Measurements from ENCODE around the gene SHROOM3. TPM values are rescaled to one million over a fixed set of nuclear protein-coding genes. Genes with fewer than 3 reads are reported as not detected.

Gene SHROOM3
- total RNA-seq, 2 experiments from 2014 or later: not detected

GRCh38 chr4:76578002-76578560 is 143.1 kb downstream of the SHROOM3 start:
- ChIA-PET CTCF (no interaction called here), POLR2A (no interaction called here)
- H3K27me3 Mint-ChIP-seq: peaks cover 34% of the 10 kb centered on the region
- no peak overlapping the region for H3K4me3 Mint-ChIP-seq
- DNase-seq: no peak
- H3K9me3 Mint-ChIP-seq: no peaks in the 10 kb centered on the region
- no peak overlapping the region for H3K27ac Mint-ChIP-seq
- no peaks in the 10 kb centered on the region for H3K4me1 Mint-ChIP-seq
- H3K36me3 Mint-ChIP-seq (ENCODE audit: low read depth): no peaks in the 10 kb centered on the region

- no peaks in the 10 kb centered on the region for H3K9me3 Mint-ChIP-seq
- no peaks in the 10 kb centered on the region for H3K4me1 Mint-ChIP-seq
- no peak for DNase-seq
- CTCF ChIA-PET: interaction anchor here (0.9 kb wide), 1 partner anchor 15 kb away, joined by 3 read pairs; no protein-coding TSS in a partner anchor
- no peak overlapping the region for H3K4me3 Mint-ChIP-seq
- peaks cover 35% of the 10 kb centered on the region for H3K27me3 Mint-ChIP-seq
- no peak overlapping the region for H3K27ac Mint-ChIP-seq
- POLR2A ChIA-PET: no interaction called here
- H3K36me3 Mint-ChIP-seq (ENCODE audit: low read depth): no peaks in the 10 kb centered on the region
Observed at GRCh38 chr4:76579596-76580375, 144.8 kb downstream of the SHROOM3 start.

DNA sequence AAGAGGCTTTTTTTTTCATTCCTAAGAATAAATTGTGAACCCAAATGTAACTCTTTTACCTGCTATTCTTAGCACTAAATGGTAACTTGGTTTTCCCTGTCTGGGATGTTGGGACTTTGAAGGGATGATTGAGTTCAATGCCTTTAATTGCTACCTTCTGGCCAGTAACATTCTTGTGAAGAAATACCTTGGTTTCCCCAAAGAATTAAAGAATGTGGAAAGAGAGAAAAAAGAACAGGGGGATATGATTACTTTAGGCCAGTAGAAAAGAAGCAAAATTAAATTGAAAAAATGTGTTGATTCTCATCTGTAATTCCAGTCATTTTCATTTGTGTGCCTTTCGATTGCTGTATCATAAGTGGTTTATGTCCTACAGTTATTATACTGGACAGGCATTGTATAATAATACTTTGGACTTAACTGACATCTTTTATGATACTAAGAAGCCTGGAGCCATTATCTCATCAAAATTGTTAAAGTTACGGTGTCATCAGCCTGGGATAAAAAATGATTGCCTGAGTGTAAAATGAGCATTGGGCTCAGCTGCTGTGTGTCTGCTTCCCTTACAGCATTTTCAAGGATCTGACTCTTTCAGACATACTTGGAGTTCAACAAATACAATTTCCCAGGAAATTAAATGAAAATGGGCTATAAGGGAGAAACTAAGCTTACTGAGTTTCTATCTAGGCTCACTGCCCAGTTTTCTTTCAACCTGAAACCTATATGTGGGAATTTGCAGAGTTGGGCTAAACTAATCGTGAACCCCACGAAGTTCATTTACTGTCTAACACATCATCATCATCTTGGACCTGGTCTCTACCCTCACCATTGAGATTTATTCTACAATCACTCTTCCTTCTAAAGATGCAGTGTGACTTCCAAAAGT is 146.3 kb downstream of the SHROOM3 start:
- Mint-ChIP-seq H3K9me3 (no peaks in the 10 kb centered on the region), H3K36me3 (ENCODE audit: low read depth) (no peaks in the 10 kb centered on the region), H3K4me1 (peaks cover 7% of the 10 kb centered on the region), H3K4me3 (no peak overlapping the region), H3K27ac (no peak overlapping the region), H3K27me3 (peaks cover 40% of the 10 kb centered on the region)
- no peak for DNase-seq
- ChIA-PET CTCF (no interaction called here), POLR2A (no interaction called here)

DNA sequence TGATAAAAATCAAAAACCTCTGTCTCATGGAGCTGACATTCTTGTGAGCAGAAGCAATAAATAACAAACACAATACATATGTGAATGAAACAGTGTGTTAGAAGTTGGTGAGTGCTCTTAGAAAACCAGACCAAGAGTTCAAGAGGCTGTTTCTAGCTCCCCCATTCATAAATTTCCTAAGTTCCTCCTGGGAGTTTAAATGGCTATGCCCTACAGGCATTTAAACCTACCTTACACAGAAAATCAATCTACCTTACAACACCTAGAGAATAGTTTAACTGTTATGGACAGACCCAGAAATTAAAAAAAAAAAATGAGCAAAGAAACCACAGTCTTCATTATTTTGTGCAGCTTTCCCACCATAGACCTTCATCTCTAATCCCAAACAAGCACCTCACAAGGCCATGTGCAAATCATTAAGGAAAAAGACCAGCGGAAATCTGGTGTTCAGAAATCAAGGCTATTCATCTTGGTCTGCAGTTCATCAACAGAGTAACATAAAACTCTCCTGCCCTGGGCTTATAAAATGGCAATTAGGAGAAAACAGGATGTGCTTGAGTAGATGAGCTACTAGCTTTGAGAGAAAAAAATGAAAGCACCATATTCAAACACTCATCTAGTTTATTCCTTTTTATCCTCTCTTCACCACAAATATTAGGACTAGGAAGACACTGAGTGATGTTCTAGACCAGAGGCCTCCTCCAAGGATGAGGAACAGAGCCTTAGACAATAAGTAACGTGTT is 147.2 kb downstream of the SHROOM3 start:
- no peak for DNase-seq
- no peaks in the 10 kb centered on the region for H3K36me3 Mint-ChIP-seq (ENCODE audit: low read depth)
- H3K4me1 Mint-ChIP-seq: peaks cover 8% of the 10 kb centered on the region
- no peaks in the 10 kb centered on the region for H3K9me3 Mint-ChIP-seq
- CTCF ChIA-PET: interaction anchor here (0.7 to 1.0 kb wide), 2 partner anchors 151 to 691 kb away, joined by 3 to 5 read pairs; no protein-coding TSS in a partner anchor
- H3K27ac Mint-ChIP-seq: no peak overlapping the region
- peaks cover 48% of the 10 kb centered on the region for H3K27me3 Mint-ChIP-seq
- POLR2A ChIA-PET: no interaction called here
- H3K4me3 Mint-ChIP-seq: no peak overlapping the region

GRCh38 chr4:76582817-76583087 is 147.7 kb downstream of the SHROOM3 start:
- no peak for DNase-seq
- H3K27ac Mint-ChIP-seq: no peak overlapping the region
- peaks cover 51% of the 10 kb centered on the region for H3K27me3 Mint-ChIP-seq
- no peak overlapping the region for H3K4me3 Mint-ChIP-seq
- no peaks in the 10 kb centered on the region for H3K9me3 Mint-ChIP-seq
- ChIA-PET POLR2A (no interaction called here), CTCF (interaction anchor here (0.7 to 1.0 kb wide), 2 partner anchors 151 to 691 kb away, joined by 3 to 5 read pairs; no protein-coding TSS in a partner anchor)
- H3K36me3 Mint-ChIP-seq (ENCODE audit: low read depth): no peaks in the 10 kb centered on the region
- peaks cover 8% of the 10 kb centered on the region for H3K4me1 Mint-ChIP-seq

DNA sequence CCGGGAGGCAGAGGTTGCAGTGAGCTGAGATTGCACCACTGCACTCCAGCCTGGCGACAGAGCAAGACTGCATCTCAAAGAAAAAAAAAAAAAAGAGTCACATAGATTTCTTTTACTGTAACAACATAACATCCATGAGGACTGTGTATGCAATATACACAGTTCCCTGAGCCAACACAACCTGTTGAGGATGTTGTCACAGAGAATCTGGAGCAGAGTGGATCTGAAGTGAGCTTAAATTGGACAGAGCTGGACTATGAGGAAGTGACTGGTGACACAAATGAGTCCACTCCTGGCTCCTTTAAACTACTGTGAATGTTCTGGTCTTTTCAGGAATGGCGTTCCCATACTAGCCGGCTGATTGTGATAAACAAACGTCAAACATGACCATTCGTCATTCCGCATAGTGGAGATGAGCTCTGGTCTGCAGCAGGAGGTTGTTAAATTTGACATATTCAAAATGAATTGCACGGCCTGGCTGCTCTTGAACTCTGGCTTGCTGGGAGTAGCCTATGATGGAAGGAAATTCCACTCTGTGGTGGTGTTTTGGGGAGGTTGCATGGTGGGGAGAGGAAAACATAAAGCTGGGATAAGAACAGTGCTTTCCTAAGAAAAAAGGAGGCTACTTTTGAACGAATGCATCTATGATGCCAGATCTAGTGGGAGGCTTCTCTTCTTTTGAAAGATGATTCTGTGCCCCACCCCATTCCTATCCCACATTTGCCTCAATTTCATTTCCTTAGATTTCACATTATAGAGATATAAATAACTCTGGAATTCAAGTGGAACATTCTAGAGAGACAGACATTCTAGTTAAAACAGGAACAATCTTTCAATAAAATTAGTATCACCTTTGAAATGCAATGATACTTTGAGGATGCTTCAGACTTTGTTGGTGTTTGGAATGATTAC is 149.5 kb downstream of the SHROOM3 start:
- H3K9me3 Mint-ChIP-seq: no peaks in the 10 kb centered on the region
- no peak overlapping the region for H3K27ac Mint-ChIP-seq
- H3K4me3 Mint-ChIP-seq: no peak overlapping the region
- ChIA-PET CTCF (interaction anchor here (0.6 kb wide), 1 partner anchor 139 kb away, joined by 4 read pairs; no protein-coding TSS in a partner anchor), POLR2A (no interaction called here)
- peaks cover 8% of the 10 kb centered on the region for H3K4me1 Mint-ChIP-seq
- peaks cover 55% of the 10 kb centered on the region for H3K27me3 Mint-ChIP-seq
- no peak for DNase-seq
- no peaks in the 10 kb centered on the region for H3K36me3 Mint-ChIP-seq (ENCODE audit: low read depth)

GRCh38 chr4:76585272-76585671 is 150.2 kb downstream of the SHROOM3 start:
- Mint-ChIP-seq H3K27ac (no peak overlapping the region), H3K27me3 (peaks cover 53% of the 10 kb centered on the region), H3K4me1 (peaks cover 8% of the 10 kb centered on the region), H3K4me3 (no peak overlapping the region), H3K36me3 (ENCODE audit: low read depth) (no peaks in the 10 kb centered on the region), H3K9me3 (no peaks in the 10 kb centered on the region)
- CTCF ChIA-PET: no interaction called here
- no peak for DNase-seq
- POLR2A ChIA-PET: no interaction called here

DNA sequence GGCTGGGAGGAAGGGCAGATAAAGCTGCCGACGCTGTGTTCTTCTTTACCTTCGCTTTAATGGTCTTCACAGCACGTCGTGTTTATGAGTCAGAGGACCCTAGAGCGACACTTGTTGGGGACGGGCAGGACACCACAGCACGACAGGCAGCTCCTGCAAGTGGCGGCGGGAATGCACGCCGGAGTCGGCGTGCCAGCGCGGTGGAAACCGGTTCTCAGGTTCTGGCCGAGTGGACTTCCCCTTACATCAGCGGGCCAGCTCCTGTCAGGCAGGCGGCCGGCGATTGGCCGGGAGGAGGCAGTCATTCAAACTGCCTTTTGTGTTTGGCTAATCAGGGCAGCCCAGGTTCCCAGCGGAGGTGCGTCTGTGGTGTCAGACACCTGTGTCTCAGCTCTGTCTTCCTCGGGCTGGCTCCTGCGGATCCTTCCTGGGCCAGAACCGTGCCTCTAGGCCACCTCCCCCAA is 150.9 kb downstream of the SHROOM3 start:
- H3K27me3 Mint-ChIP-seq: peaks cover 53% of the 10 kb centered on the region
- DNase-seq: peak; percentile 7
- no peak overlapping the region for H3K27ac Mint-ChIP-seq
- H3K36me3 Mint-ChIP-seq (ENCODE audit: low read depth): no peaks in the 10 kb centered on the region
- H3K4me1 Mint-ChIP-seq: peaks cover 8% of the 10 kb centered on the region
- no peak overlapping the region for H3K4me3 Mint-ChIP-seq
- ChIA-PET CTCF (no interaction called here), POLR2A (no interaction called here)
- no peaks in the 10 kb centered on the region for H3K9me3 Mint-ChIP-seq

- POLR2A ChIA-PET: no interaction called here
- Mint-ChIP-seq H3K9me3 (no peaks in the 10 kb centered on the region), H3K4me1 (peaks cover 8% of the 10 kb centered on the region), H3K4me3 (no peak overlapping the region), H3K36me3 (ENCODE audit: low read depth) (no peaks in the 10 kb centered on the region), H3K27ac (no peak overlapping the region), H3K27me3 (peaks cover 51% of the 10 kb centered on the region)
- no peak for DNase-seq
- CTCF ChIA-PET: no interaction called here
Observed at GRCh38 chr4:76588274-76588673, 153.2 kb downstream of the SHROOM3 start.

DNA sequence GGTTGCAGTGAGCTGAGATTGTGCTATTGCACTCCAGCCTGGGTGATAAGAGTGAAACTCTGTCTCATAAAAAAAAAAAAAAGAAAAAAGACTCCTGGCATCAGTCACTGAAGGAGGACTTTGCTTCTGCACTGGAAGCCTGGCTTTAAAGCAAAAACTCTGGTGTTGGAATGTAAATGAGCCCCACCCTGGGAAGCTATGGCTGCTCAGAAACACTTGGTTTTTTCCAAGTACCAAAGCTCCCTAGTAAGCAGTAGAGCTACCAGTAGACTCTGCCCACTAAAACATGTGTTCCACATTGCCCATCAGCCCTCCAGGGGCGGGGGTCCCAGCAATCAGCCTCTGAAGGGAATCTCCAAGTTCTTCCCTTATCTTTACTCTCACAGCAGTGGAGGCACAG is 154.4 kb downstream of the SHROOM3 start:
- no peak overlapping the region for H3K27ac Mint-ChIP-seq
- no peaks in the 10 kb centered on the region for H3K9me3 Mint-ChIP-seq
- H3K36me3 Mint-ChIP-seq (ENCODE audit: low read depth): no peaks in the 10 kb centered on the region
- DNase-seq: no peak
- H3K27me3 Mint-ChIP-seq: peaks cover 49% of the 10 kb centered on the region
- ChIA-PET POLR2A (no interaction called here), CTCF (no interaction called here)
- no peak overlapping the region for H3K4me3 Mint-ChIP-seq
- peaks cover 8% of the 10 kb centered on the region for H3K4me1 Mint-ChIP-seq

- no peaks in the 10 kb centered on the region for H3K9me3 Mint-ChIP-seq
- peaks cover 8% of the 10 kb centered on the region for H3K4me1 Mint-ChIP-seq
- peaks cover 42% of the 10 kb centered on the region for H3K27me3 Mint-ChIP-seq
- DNase-seq: no peak
- POLR2A ChIA-PET: no interaction called here
- CTCF ChIA-PET: no interaction called here
- H3K27ac Mint-ChIP-seq: no peak overlapping the region
- no peaks in the 10 kb centered on the region for H3K36me3 Mint-ChIP-seq (ENCODE audit: low read depth)
- H3K4me3 Mint-ChIP-seq: no peak overlapping the region
Observed at GRCh38 chr4:76589872-76590797, 155.1 kb downstream of the SHROOM3 start.

All from activated CD4-positive, alpha-beta T cell treated with anti-CD3 and anti-CD28 coated beads, Interleukin-2, amount 10 ng/mL, durations not matched to agents 7 days and 5 days (primary cell).